Endothelial cell of umbilical vein (primary cell): Measurements from ENCODE around the gene CFAP46. TPM values are rescaled to one million over a fixed set of nuclear protein-coding genes. Genes with fewer than 3 reads are reported as not detected.

ENCODE experiments used
- BruUV-seq: library from RNA; stranded (reverse); fragments of 400-500 nt; replicated peaks from 2 replicates; lab custom pipeline; 2021; lab: Mats Ljungman, UMichigan
- CTCF ChIA-PET: fragments of 300-600, 350-600 bp; sonication (Branson Sonifier 250); formaldehyde crosslinking; loops from one replicate; lab custom pipeline; 2021; ENCODE audit warnings: antibody characterized with exemption, inconsistent platforms; lab: Charles Lee
- POLR2A ChIA-PET: fragments of 300-600, 350-600 bp; sonication (Branson Sonifier 250); formaldehyde crosslinking; loops from one replicate; lab custom pipeline; 2021; ENCODE audit warnings: antibody characterized with exemption, inconsistent platforms; lab: Charles Lee
- DNase-seq: peaks from one replicate; pipeline ENCODE4 v3.0.0-alpha.2; 2011; ENCODE audit warnings: low read depth, low spot score
- FAIRE-seq: peaks from 2 replicates; lab custom pipeline; 2011; peaks lifted over from hg19 to GRCh38; lab: Jason Lieb, UNC
- H2AFZ ChIP-seq: 2 replicates; pipeline ENCODE4 v1.6.0; 2012; ENCODE audit warnings: low read depth, low read length, control low read depth, inconsistent platforms
- H3K27ac ChIP-seq: 2 replicates; pipeline ENCODE4 v1.5.1; 2011; ENCODE audit warnings: low read depth, mild to moderate bottlenecking, control low read depth, low read length, moderate library complexity; ENCODE audit not compliant: insufficient read depth
- H3K27me3 ChIP-seq, 2 experiments: 2 replicates each; pipeline versions ENCODE4 v1.6.0 to v1.6.1; 2011; ENCODE audit warnings: low read length in 2 of 2, mixed read lengths in 1 of 2; ENCODE audit not compliant: control insufficient read depth in 2 of 2, insufficient read depth in 2 of 2
- H3K36me3 ChIP-seq, 2 experiments: 2 replicates in 1 of 2; 3 replicates in 1 of 2; pipeline ENCODE4 v1.5.1; 2011; ENCODE audit warnings: low read length in 2 of 2, mild to moderate bottlenecking in 1 of 2, moderate library complexity in 1 of 2; ENCODE audit not compliant: control insufficient read depth in 2 of 2, insufficient read depth in 2 of 2; ENCODE audit errors: extremely low read depth in 1 of 2
- H3K4me1 ChIP-seq: 3 replicates; pipeline ENCODE4 v1.5.1; 2011; ENCODE audit warnings: mild to moderate bottlenecking, low read length; ENCODE audit not compliant: control insufficient read depth, insufficient read depth; ENCODE audit errors: extremely low read depth
- H3K4me2 ChIP-seq: 2 replicates; pipeline ENCODE4 v1.6.1; 2011; ENCODE audit warnings: low read length, control low read depth, mixed read lengths; ENCODE audit not compliant: insufficient read depth
- H3K4me3 ChIP-seq, 3 experiments: fragments of 200-600 bp in 1 of 3; sonication (generic), shearing (Covaris generic) in 1 of 3; replicated peaks in 1 of 3; 2 replicates each; pipeline ENCODE4 v1.5.1; 2011 to 2016; ENCODE audit warnings: control low read depth in 3 of 3, low read length in 3 of 3, mild to moderate bottlenecking in 2 of 3, inconsistent platforms in 1 of 3, low read depth in 1 of 3, moderate library complexity in 1 of 3; ENCODE audit not compliant: insufficient read depth in 1 of 3
- H3K79me2 ChIP-seq: 2 replicates; pipeline ENCODE4 v1.6.0; 2012; ENCODE audit warnings: low read length, inconsistent platforms; ENCODE audit not compliant: control insufficient read depth, insufficient read depth
- H3K9ac ChIP-seq: replicated peaks from 2 replicates; pipeline ENCODE3; 2011; ENCODE audit warnings: low read length, control low read depth; ENCODE audit not compliant: insufficient read depth; ENCODE audit errors: extremely low read depth
- H3K9me1 ChIP-seq: replicated peaks from 3 replicates; pipeline ENCODE4 v1.6.0; 2011; ENCODE audit warnings: mild to moderate bottlenecking, low read length; ENCODE audit not compliant: control insufficient read depth, insufficient read depth; ENCODE audit errors: extremely low read depth
- H3K9me3 ChIP-seq: replicated peaks from 2 replicates; pipeline ENCODE4 v1.5.1; 2012; ENCODE audit warnings: low read length, inconsistent platforms; ENCODE audit not compliant: control insufficient read depth, insufficient read depth
- H4K20me1 ChIP-seq: replicated peaks from 2 replicates; pipeline ENCODE3; 2011; ENCODE audit warnings: mild to moderate bottlenecking, low read length; ENCODE audit not compliant: control insufficient read depth, insufficient read depth; ENCODE audit errors: extremely low read depth
- EZH2 ChIP-seq: IDR thresholded peaks from 2 replicates; pipeline ENCODE4 v1.6.1; 2012; ENCODE audit warnings: borderline replicate concordance, low read depth, mild to moderate bottlenecking, moderate library complexity, low read length, inconsistent platforms; ENCODE audit not compliant: severe bottlenecking
- FOS ChIP-seq: IDR thresholded peaks from 2 replicates; pipeline ENCODE4 v1.6.1; 2011; ENCODE audit warnings: mild to moderate bottlenecking, low read length, moderate library complexity, borderline replicate concordance; ENCODE audit not compliant: insufficient read depth
- GATA2 ChIP-seq: IDR thresholded peaks from 2 replicates; pipeline ENCODE4 v1.7.0; 2011; ENCODE audit warnings: low read depth, mild to moderate bottlenecking, moderate library complexity, mixed read lengths, low read length; ENCODE audit not compliant: insufficient read length, insufficient read depth
- JUN ChIP-seq: IDR thresholded peaks from 2 replicates; pipeline ENCODE4 v1.6.1; 2011; ENCODE audit warnings: borderline replicate concordance, low read depth; ENCODE audit not compliant: insufficient read length, insufficient read depth
- MAX ChIP-seq: IDR thresholded peaks from 2 replicates; pipeline ENCODE4 v1.6.1; 2011; ENCODE audit not compliant: insufficient read depth, insufficient read length
- MYC ChIP-seq: IDR thresholded peaks from one replicate; pipeline ENCODE4 v1.6.1; 2011; ENCODE audit warnings: mild to moderate bottlenecking, low read depth, low read length
- POLR2A ChIP-seq: IDR thresholded peaks from 2 replicates; pipeline ENCODE4 v1.6.1; 2012; ENCODE audit warnings: low read depth, mild to moderate bottlenecking, control low read depth, low read length
- POLR2AphosphoS5 ChIP-seq: IDR thresholded peaks from 2 replicates; pipeline ENCODE4 v1.6.1; 2012; ENCODE audit warnings: low read depth, mild to moderate bottlenecking, control low read depth, low read length, moderate library complexity; ENCODE audit not compliant: insufficient read depth
- dilution Hi-C: fragments of 300-500 bp; cut with MboI; formaldehyde crosslinking; loops from one replicate; pipeline ENCODE4 v1.15.0; 2019; ENCODE audit warnings: low sequenced_read_pairs; ENCODE audit not compliant: extremely low pct_ligation_motif_present
- intact Hi-C: fragments of 100-400 bp; cut with micrococcal nuclease; formaldehyde crosslinking; loops from one replicate; pipeline ENCODE4 v1.10.0; 2022
- polyA plus RNA-seq, 4 experiments: library from polyadenylated mRNA; depleted of rRNA in 3 of 4; stranded (reverse) in 3 of 4; unstranded in 1 of 4; fragments of >200 nt; gene quantifications; 2 replicates each; pipeline versions ENCODE4 v1.2.1 to v1.2.3, GENCODE V29; 2011 to 2012; ENCODE audit warnings: missing spikeins in 1 of 4
- total RNA-seq: library from RNA; stranded (reverse); gene quantifications from 2 replicates; pipeline ENCODE4 v1.2.3, GENCODE V29; 2021
- TF ChIP-seq, protein P1 (sequence below), 2 donors: IDR thresholded peaks; 1 replicate in 1 of 2; 2 replicates in 1 of 2; pipeline ENCODE4 v1.5.1; 2011; ENCODE audit warnings: low read length in 2 of 2, mild to moderate bottlenecking in 2 of 2, moderate library complexity in 2 of 2, control low read depth in 1 of 2, inconsistent platforms in 1 of 2, low read depth in 1 of 2; ENCODE audit not compliant: insufficient read depth in 1 of 2; ENCODE audit errors: extremely low read depth in 1 of 2

Gene CFAP46
- total and polyA plus RNA-seq, 2 donors (not counting 3 experiments of a cell fraction or from before 2014, with no cell fraction given): 0.75 to 0.98 TPM

DNA sequence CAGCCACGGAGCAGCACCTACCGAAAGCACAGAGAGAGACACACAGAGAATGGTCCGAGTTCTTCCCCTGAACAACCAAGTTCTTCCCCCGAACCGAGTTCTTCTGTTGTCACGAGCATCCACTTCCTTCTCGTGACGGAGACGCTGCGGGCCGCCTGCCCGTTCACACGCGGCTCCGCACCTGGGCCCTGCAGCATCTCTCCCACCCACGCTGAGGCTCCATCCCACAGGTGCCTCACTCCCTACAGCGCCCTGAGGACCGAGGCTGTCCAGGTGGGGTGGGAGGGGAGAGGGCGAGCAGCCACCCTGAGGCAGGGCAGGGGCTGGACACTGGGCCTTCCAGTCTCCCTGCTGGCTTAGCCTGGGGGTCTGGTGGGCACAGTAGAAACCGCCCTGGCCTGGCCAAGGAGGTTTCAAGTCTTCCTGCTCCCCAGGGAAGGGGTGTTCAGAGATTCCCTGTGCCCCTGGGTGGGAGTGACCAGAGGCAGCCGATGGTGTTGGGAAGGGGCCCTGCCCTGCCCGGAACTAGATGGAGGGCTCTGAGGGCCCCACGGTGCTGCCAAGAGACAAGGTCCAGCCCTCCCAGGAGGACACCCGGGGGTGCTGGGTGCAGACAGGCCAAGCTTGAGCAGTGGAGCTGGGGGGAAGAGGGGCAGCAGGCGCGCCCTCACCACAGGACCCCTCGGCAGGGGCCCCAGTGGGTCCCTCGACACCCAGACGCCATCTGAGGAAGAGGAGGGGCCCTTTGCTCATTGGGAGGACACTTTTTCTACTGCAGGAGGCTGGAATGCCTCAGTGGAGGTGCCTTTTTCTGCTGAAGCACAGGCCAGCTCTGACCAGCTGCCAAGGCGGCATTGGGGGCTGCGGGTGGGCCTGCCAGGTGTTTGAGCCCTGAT, 151.2 kb downstream of the CFAP46 start:
- dilution Hi-C loops: no loop called here
- intact Hi-C loops: no loop called here
- DNase-seq (no peak), FAIRE-seq (no peak)
- H3K36me3 ChIP-seq: no peaks in the 10 kb centered on the region
- H3K27ac ChIP-seq: no peak overlapping the region
- H2AFZ ChIP-seq: no peak overlapping the region
- H3K27me3 ChIP-seq: peaks cover 24 to 30% of the 10 kb centered on the region in 2 experiments
- H3K4me1 ChIP-seq: no peaks in the 10 kb centered on the region
- no peaks in the 10 kb centered on the region for H4K20me1 ChIP-seq
- TF ChIP-seq JUN (no peak), EZH2 (no peak), FOS (no peak), POLR2AphosphoS5 (no peak), GATA2 (no peak), MAX (no peak), POLR2A (no peak), MYC (no peak)
- TF ChIP-seq, protein P1, sequence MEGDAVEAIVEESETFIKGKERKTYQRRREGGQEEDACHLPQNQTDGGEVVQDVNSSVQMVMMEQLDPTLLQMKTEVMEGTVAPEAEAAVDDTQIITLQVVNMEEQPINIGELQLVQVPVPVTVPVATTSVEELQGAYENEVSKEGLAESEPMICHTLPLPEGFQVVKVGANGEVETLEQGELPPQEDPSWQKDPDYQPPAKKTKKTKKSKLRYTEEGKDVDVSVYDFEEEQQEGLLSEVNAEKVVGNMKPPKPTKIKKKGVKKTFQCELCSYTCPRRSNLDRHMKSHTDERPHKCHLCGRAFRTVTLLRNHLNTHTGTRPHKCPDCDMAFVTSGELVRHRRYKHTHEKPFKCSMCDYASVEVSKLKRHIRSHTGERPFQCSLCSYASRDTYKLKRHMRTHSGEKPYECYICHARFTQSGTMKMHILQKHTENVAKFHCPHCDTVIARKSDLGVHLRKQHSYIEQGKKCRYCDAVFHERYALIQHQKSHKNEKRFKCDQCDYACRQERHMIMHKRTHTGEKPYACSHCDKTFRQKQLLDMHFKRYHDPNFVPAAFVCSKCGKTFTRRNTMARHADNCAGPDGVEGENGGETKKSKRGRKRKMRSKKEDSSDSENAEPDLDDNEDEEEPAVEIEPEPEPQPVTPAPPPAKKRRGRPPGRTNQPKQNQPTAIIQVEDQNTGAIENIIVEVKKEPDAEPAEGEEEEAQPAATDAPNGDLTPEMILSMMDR (IDR thresholded peaks at IDR 0.05; ENCODE audit: extremely low read depth in 1 of 2, insufficient read depth in 1 of 2, low read depth in 1 of 2, low read length in 2 of 2): no peak
- H3K9ac ChIP-seq: no peak overlapping the region
- no peak overlapping the region for H3K4me2 ChIP-seq
- no peaks in the 10 kb centered on the region for H3K9me3 ChIP-seq
- H3K9me1 ChIP-seq: no peaks in the 10 kb centered on the region
- CTCF ChIA-PET: interaction anchor here (1.7 kb wide), 1 partner anchor 136 kb away, joined by 6 read pairs; no protein-coding TSS in a partner anchor
- BruUV-seq: no TSS peak
- no peaks in the 10 kb centered on the region for H3K79me2 ChIP-seq
- no peak overlapping the region for H3K4me3 ChIP-seq
- POLR2A ChIA-PET: no interaction called here
